Gastrocnemius medialis (tissue), 4 donors: Measurements from ENCODE around the gene CPXM2.

Experiments used
- CTCF ChIP-seq, 5 experiments: fragments of 450-650 bp in 3 of 5; fragments of 200-600 bp in 2 of 5; sonication (generic) in 2 of 5; IDR thresholded peaks in 4 of 5; conservative IDR thresholded peaks in 1 of 5; 1 replicate in 4 of 5; 2 replicates in 1 of 5; pipeline ENCODE4 v1.5.1; 2016 to 2019; ENCODE audit warnings: antibody characterized with exemption in 5 of 5, mild to moderate bottlenecking in 3 of 5, moderate library complexity in 3 of 5
- POLR2A ChIP-seq, 2 donors: fragments of 450-650 bp; IDR thresholded peaks; one replicate each; pipeline ENCODE4 v1.6.1; 2017; ENCODE audit warnings: antibody characterized with exemption in 2 of 2, mild to moderate bottlenecking in 2 of 2, moderate library complexity in 2 of 2

- TF ChIP-seq CTCF (IDR thresholded peaks at IDR 0.05 in 4 of 5, conservative IDR thresholded peaks at IDR 0.05 in 1 of 5) (no peak), POLR2A (IDR thresholded peaks at IDR 0.05) (no peak)
Measured at GRCh38 chr10:123841115-123841514, 50.5 kb downstream of the CPXM2 start.
